Smooth muscle cell of bladder (primary cell): Measurements from ENCODE around the gene SLC10A1. TPM values are rescaled to one million over a fixed set of nuclear protein-coding genes. Genes with fewer than 3 reads are reported as not detected.

ENCODE experiments used
- total RNA-seq: library from RNA; depleted of rRNA; stranded (reverse); fragments of >200 nt; gene quantifications from 2 replicates; pipeline ENCODE4 v1.2.3, GENCODE V29; 2014

Gene SLC10A1
- not detected in 2 replicates for total RNA-seq

DNA sequence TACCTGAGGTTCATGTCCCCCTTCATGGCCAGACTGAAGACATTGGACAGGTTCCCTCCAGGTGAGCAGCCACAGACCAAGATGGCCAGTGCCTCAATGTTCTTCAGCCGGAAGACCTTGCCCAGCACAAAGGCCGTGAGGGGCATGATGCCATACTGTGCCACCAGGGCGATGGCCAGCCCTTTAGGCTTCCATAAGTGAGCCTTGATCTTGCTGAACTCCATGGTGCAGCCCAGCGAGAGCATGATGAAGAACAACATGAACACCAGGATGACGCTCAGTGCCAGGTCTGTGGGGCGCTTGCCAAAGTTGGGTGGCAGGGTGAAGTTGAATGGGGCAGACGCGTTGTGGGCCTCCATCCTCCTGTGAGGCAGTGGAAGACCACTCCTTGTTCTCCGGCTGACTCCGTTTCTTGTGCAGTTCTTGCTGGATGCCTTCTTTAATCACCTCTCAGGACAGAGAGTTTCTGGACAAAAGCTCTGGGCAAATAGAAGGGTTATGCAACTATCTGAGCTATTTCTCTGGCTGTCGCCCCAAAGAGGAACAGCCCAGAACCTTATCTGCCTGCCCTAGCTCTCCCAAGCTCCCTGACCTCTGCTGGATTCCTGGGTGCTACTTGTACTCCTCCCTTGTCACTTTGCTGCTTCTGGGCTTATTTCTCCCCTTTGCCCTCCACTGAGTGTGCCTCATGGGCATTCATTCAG is at the start of gene SLC10A1:
Gene SLC10A1 (minus strand): TSS at position 445 of the 704 bp plus-strand sequence. CDS start 86 bp downstream, at position 359.

DNA sequence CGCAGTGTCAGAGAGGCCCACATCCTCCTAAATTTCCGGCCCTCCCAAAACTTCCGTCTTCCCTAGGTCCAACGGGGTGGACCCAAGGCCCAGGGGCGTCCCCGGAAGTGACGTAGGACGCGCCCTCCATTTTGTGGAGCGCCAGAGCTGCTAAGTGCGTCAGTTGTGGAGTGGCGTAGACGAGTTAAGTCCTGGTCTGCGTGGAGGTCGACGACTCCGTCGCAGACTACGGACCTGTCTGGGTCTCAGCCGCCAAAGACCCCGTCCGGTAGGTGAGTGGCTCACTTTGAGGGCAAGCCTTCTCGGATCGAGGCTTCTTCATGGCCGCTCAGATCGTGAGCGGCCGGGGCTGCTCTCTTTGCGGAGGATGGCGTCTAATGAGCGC is 30.1 kb downstream of the SLC10A1 start, which contains the start of gene SRSF5:
Gene SRSF5 (plus strand): TSS at position 159 of the 385 bp plus-strand sequence. CDS start 1,015 bp downstream, outside the sequence.

Other genes with a start within 250 kb of the SLC10A1 start
- under 0.01 TPM in 2 replicates for gene CCDC177, start 222.4 kb downstream of the SLC10A1 start, total RNA-seq
- gene SUSD6, start 185.6 kb downstream of the SLC10A1 start, total RNA-seq: 5.7 and 6.0 TPM in 2 replicates
- gene SRSF5, start 30.1 kb downstream of the SLC10A1 start, total RNA-seq: 98.7 and 132 TPM in 2 replicates
- gene SMOC1, start 82.2 kb upstream of the SLC10A1 start, total RNA-seq: 0.65 and 2.3 TPM in 2 replicates